Pancreas (tissue), 10 donors: ENCODE measurements around the gene ATP10D. TPM values are rescaled to one million over a fixed set of nuclear protein-coding genes. Genes with fewer than 3 reads are reported as not detected.
A peak's percentile ranks its signal among the peaks of the same experiment; 100 is the strongest.

Experiments
- ATAC-seq, 4 donors: fragments of 200-7000 bp; cut with Tn5 transposase; one replicate each; pipeline versions ENCODE4 v1.8.0 to v1.9.1; 2020; ENCODE audit warnings: mild to moderate bottlenecking in 4 of 4, moderate library complexity in 4 of 4
- DNase-seq, 6 donors: peaks; one replicate each; pipeline ENCODE4 v3.0.0-alpha.2; 2020
- FAIRE-seq: peaks from 2 replicates; lab custom pipeline; 2012; peaks lifted over from hg19 to GRCh38; lab: Jason Lieb, UNC
- H3K27ac ChIP-seq, 4 donors: fragments of 200-600 bp; sonication (generic); 1 replicate in 3 of 4; 2 replicates in 1 of 4; pipeline versions ENCODE4 v1.5.0 to v1.8.0; 2020
- H3K27me3 ChIP-seq, 4 donors: fragments of 200-600 bp; one replicate each; pipeline ENCODE4 v1.8.0; 2021
- H3K36me3 ChIP-seq, 3 donors: fragments of 200-600 bp; sonication (generic) in 1 of 3; one replicate each; pipeline versions ENCODE4 v1.5.0 to v1.8.0; 2020 to 2021
- H3K4me1 ChIP-seq, 3 donors: fragments of 200-600 bp; one replicate each; pipeline ENCODE4 v1.8.0; 2021
- H3K4me3 ChIP-seq, 4 donors: fragments of 200-600 bp; sonication (generic) in 2 of 4; one replicate each; pipeline versions ENCODE4 v1.5.0 to v1.8.0; 2020 to 2021
- H3K9me3 ChIP-seq, 4 donors: fragments of 200-600 bp; one replicate each; pipeline ENCODE4 v1.8.0; 2021
- CTCF ChIP-seq, 4 donors: fragments of 200-600 bp; sonication (generic) in 3 of 4; IDR thresholded peaks; one replicate each; pipeline versions ENCODE4 v1.5.0 to v1.8.0; 2021; ENCODE audit warnings: antibody characterized with exemption in 4 of 4
- WGBS, 2 donors: extraction: QIAGEN DNeasy Blood & Tissue Kit; methylation state at CpG; one replicate each; pipeline ENCODE4 v1.1.7; 2013; 5-methylcytosine and 5-hydroxymethylcytosine counted together
- intact Hi-C, 3 donors: fragments of 100-400 bp; cut with DNase I; formaldehyde crosslinking; loops; one replicate each; pipeline versions ENCODE4 v1.11.1 to v1.14.2; 2022
- polyA plus RNA-seq, 2 donors: library from polyadenylated mRNA; stranded (reverse); fragments of 200-250 nt; gene quantifications; one replicate each; pipeline ENCODE4 v1.2.3, GENCODE V29; 2013
- total RNA-seq, 6 donors: library from RNA; stranded (reverse); fragmentation: NEBNext Ultra II Directional in 4 of 6; extraction: Animal tissue kit (Norgen Biotek cat#: 25700) in 4 of 6; gene quantifications; one replicate each; pipeline versions ENCODE4 v1.2.1 to v1.2.4, GENCODE V29; 2021 to 2023
- donor health status: healthy with polysubstance abuse.
- donor health status: DM: no; HTN: no; CAD: no; lungs with moderate emphysema.
- donor health status: DM: no; HTN: no; CAD: no.
- donor health status: control.
- donor health status: control.
- donor health status: Bipolar disorder and iron deficiency.
- donor health status: DM: yes; HTN: yes; CAD: no.
- donor health status: DM: no; HTN: no; CAD: no.
- donor health status: DM: no; HTN: no; CAD: no.
- donor health status: DM: yes; HTN: yes; CAD: no.

The ATP10D gene
- total and polyA plus RNA-seq, 8 donors: 2.1 to 20.5 (median 7.5) TPM

GRCh38 chr4:47566969-47567368, 81.9 kb downstream of the ATP10D start:
- Histone ChIP-seq H3K36me3 (no peaks in the 10 kb centered on the region), H3K27ac (no peak overlapping the region), H3K9me3 (no peaks in the 10 kb centered on the region), H3K27me3 (no peaks in the 10 kb centered on the region), H3K4me3 (no peak overlapping the region), H3K4me1 (peaks cover 0 to 3% (median 3%) of the 10 kb centered on the region in 3 donors)
- FAIRE-seq (no peak), ATAC-seq (no peak), DNase-seq (no peak)
- intact Hi-C loops: no loop called here
- no peak for TF ChIP-seq CTCF (IDR thresholded peaks at IDR 0.05)

- Histone ChIP-seq H3K27ac (no peak overlapping the region), H3K36me3 (no peaks in the 10 kb centered on the region), H3K9me3 (no peaks in the 10 kb centered on the region), H3K4me1 (no peaks in the 10 kb centered on the region), H3K27me3 (no peaks in the 10 kb centered on the region), H3K4me3 (no peak overlapping the region)
- intact Hi-C loops: no loop called here
- ATAC-seq (no peak), DNase-seq (no peak), FAIRE-seq (no peak)
- no peak for TF ChIP-seq CTCF (IDR thresholded peaks at IDR 0.05)
- 96 to 100% methylated on average over 1 of the region's 1 CpG for WGBS, 2 donors
Measured at GRCh38 chr4:47567511-47567910, 82.4 kb downstream of the ATP10D start.

- Histone ChIP-seq H3K4me1 (no peaks in the 10 kb centered on the region), H3K36me3 (no peaks in the 10 kb centered on the region), H3K9me3 (no peaks in the 10 kb centered on the region), H3K27me3 (no peaks in the 10 kb centered on the region), H3K27ac (no peak overlapping the region), H3K4me3 (no peak overlapping the region)
- no peak for ATAC-seq
- no peak for FAIRE-seq
- no peak for TF ChIP-seq CTCF (IDR thresholded peaks at IDR 0.05)
- intact Hi-C loops: no loop called here
- DNase-seq: no peak
Measured at GRCh38 chr4:47570816-47571215, 85.7 kb downstream of the ATP10D start.

- WGBS, 2 donors: 85 to 88% methylated on average over 3 of the region's 3 CpGs
- Histone ChIP-seq H3K36me3 (peaks cover 0 to 6% (median 3%) of the 10 kb centered on the region in 3 donors), H3K27me3 (no peaks in the 10 kb centered on the region), H3K4me3 (no peak overlapping the region), H3K9me3 (no peaks in the 10 kb centered on the region), H3K27ac (no peak overlapping the region), H3K4me1 (no peaks in the 10 kb centered on the region)
- ATAC-seq: no peak
- FAIRE-seq: no peak
- TF ChIP-seq CTCF (IDR thresholded peaks at IDR 0.05): no peak
- intact Hi-C loops: no loop called here
- no peak for DNase-seq
Measured at GRCh38 chr4:47572981-47573380, 87.9 kb downstream of the ATP10D start.

GRCh38 chr4:47577779-47578553, 92.9 kb downstream of the ATP10D start:
- Histone ChIP-seq H3K27ac (no peak overlapping the region), H3K9me3 (no peaks in the 10 kb centered on the region), H3K36me3 (peaks cover 0 to 7% (median 4%) of the 10 kb centered on the region in 3 donors), H3K4me1 (no peaks in the 10 kb centered on the region), H3K27me3 (no peaks in the 10 kb centered on the region), H3K4me3 (no peak overlapping the region)
- no peak for DNase-seq
- intact Hi-C loops: no loop called here
- FAIRE-seq: no peak
- 58 to 60% methylated on average over 7 of the region's 7 CpGs for WGBS, 2 donors
- ATAC-seq: peak in 2 of 4 donors; percentile 36 to 47
- TF ChIP-seq CTCF (IDR thresholded peaks at IDR 0.05): no peak
